ENCODE data around the gene NIPSNAP3A. TPM values are rescaled to one million over a fixed set of nuclear protein-coding genes. Genes with fewer than 3 reads are reported as not detected.
A peak's percentile ranks its signal among the peaks of the same experiment; 100 is the strongest.

Gene NIPSNAP3A
- total and polyA plus RNA-seq, 2 experiments from 2014 or later = 55.3 to 66.2 TPM

DNA sequence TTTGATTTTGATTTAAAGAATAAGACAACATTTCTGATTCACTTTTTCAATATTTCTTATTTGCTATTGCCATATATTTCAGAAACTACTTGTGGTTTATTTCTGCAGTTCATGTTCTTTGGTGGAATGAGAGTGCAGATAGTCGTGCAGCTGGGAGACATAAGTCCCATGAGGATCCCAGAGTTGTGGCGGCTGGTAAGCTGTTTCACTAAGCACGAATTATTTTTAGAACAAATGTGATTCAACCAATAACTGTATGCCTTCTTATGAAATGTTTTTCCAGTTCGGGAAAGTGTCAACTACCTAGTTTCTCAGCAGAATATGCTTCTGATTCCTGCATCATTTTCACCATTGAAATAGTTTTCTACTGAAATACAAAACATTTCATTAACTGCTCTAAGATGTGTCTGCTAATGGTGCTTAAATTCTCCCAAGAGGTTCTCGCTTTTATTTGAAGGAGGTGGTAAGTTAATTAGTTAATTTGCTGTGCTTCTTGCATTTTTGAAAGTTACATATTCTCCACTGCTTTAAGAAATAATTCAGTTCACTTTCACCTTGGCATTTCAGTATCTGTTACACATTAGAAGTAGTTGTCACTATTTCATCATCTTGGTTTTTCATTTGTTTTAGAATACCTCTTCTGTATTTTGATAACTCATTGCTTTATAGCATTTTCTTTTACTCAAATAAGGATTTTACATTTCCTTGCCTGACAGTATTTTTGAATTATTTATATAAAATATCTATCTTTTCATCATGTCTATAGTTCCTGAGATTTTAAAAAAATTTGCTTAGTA, 25.4 kb downstream of the NIPSNAP3A start:
- H3K36me3 ChIP-seq (ENCODE audit: low read depth) = no peaks in the 10 kb centered on the region
- no peaks in the 10 kb centered on the region for H3K9me3 ChIP-seq (ENCODE audit: low read depth)
- H3K4me2 ChIP-seq (ENCODE audit: unreplicated experiment) = peak overlapping the region; percentile 59
- no peak overlapping the region for H3K27ac ChIP-seq
- no peaks in the 10 kb centered on the region for H3K9me2 ChIP-seq (ENCODE audit: insufficient read depth)
- no peaks in the 10 kb centered on the region for H3K27me3 ChIP-seq (replicated peaks; ENCODE audit: insufficient read depth)
- peak overlapping the region; percentile 59 for H2AFZ ChIP-seq
- 0 out of 2 replicates have a peak overlapping the region, but pooled peaks have one; percentile 7 for H3K4me3 ChIP-seq
- no peak for TF ChIP-seq EZH2 (IDR thresholded peaks at IDR 0.05; ENCODE audit: insufficient read depth, poor library complexity, severe bottlenecking)
- no peak for TF ChIP-seq EZH2phosphoT487 (IDR thresholded peaks at IDR 0.05; ENCODE audit: insufficient read depth, low read depth)
- no peaks in the 10 kb centered on the region for H4K20me1 ChIP-seq (ENCODE audit: insufficient read depth)
- H3K79me2 ChIP-seq (ENCODE audit: insufficient read depth) = no peaks in the 10 kb centered on the region
- peaks cover 14% of the 10 kb centered on the region for H3K4me1 ChIP-seq (ENCODE audit: insufficient read depth)
- 61% methylated on average over 5 of the region's 5 CpGs for WGBS, 2 experiments (ENCODE audit: low coverage in 1 of 2, low lambda C conversion rate in 2 of 2, missing lambda C conversion rate in 2 of 2)
- in situ Hi-C loops (cut with MboI) = no loop called here
- H3F3A ChIP-seq (ENCODE audit: insufficient read depth) = peaks cover 11% of the 10 kb centered on the region; the same call in 1 of the 2 replicates
- DNase-seq = peak; percentile 40
- H3K9ac ChIP-seq = 0 out of 2 replicates have a peak overlapping the region, but pooled peaks have one; percentile 16

DNA sequence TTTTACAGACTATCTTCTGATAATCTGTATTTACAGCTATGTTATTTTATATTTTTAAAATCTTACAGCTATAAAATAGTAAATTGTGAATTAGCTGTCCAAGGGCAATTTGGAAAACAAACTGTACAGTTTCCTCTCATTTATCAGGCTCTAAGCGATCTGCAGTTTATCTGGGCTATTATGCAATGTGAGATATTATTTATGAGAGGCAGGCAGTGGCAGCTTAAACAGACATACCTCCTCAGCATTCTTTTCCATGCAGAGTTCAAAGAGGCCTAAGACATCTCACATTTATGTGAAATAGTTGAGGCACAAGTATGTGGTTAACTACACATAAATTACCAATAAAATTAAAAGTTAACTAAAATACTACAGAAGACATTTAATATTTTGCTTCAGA, 26.6 kb downstream of the NIPSNAP3A start:
- WGBS, 2 experiments (ENCODE audit: low coverage in 1 of 2, low lambda C conversion rate in 2 of 2, missing lambda C conversion rate in 2 of 2) = 89 to 92% methylated on average over 1 of the region's 1 CpG
- no peaks in the 10 kb centered on the region for H3K36me3 ChIP-seq (ENCODE audit: low read depth)
- H3K4me1 ChIP-seq (ENCODE audit: insufficient read depth) = peaks cover 16% of the 10 kb centered on the region
- no peak for DNase-seq
- H3F3A ChIP-seq (ENCODE audit: insufficient read depth) = peaks cover 13% of the 10 kb centered on the region; the same call in 1 of the 2 replicates
- no peaks in the 10 kb centered on the region for H3K9me2 ChIP-seq (ENCODE audit: insufficient read depth)
- H3K27me3 ChIP-seq (replicated peaks; ENCODE audit: insufficient read depth) = no peaks in the 10 kb centered on the region
- H2AFZ ChIP-seq = no peak overlapping the region
- TF ChIP-seq EZH2 (IDR thresholded peaks at IDR 0.05; ENCODE audit: insufficient read depth, poor library complexity, severe bottlenecking) (no peak), EZH2phosphoT487 (IDR thresholded peaks at IDR 0.05; ENCODE audit: insufficient read depth, low read depth) (no peak)
- H3K79me2 ChIP-seq (ENCODE audit: insufficient read depth) = no peaks in the 10 kb centered on the region
- no peak overlapping the region for H3K9ac ChIP-seq
- in situ Hi-C loops (cut with MboI) = no loop called here
- no peak overlapping the region for H3K4me2 ChIP-seq (ENCODE audit: unreplicated experiment)
- H3K9me3 ChIP-seq (ENCODE audit: low read depth) = no peaks in the 10 kb centered on the region
- H3K27ac ChIP-seq = no peak overlapping the region
- no peaks in the 10 kb centered on the region for H4K20me1 ChIP-seq (ENCODE audit: insufficient read depth)
- no peak overlapping the region for H3K4me3 ChIP-seq

DNA sequence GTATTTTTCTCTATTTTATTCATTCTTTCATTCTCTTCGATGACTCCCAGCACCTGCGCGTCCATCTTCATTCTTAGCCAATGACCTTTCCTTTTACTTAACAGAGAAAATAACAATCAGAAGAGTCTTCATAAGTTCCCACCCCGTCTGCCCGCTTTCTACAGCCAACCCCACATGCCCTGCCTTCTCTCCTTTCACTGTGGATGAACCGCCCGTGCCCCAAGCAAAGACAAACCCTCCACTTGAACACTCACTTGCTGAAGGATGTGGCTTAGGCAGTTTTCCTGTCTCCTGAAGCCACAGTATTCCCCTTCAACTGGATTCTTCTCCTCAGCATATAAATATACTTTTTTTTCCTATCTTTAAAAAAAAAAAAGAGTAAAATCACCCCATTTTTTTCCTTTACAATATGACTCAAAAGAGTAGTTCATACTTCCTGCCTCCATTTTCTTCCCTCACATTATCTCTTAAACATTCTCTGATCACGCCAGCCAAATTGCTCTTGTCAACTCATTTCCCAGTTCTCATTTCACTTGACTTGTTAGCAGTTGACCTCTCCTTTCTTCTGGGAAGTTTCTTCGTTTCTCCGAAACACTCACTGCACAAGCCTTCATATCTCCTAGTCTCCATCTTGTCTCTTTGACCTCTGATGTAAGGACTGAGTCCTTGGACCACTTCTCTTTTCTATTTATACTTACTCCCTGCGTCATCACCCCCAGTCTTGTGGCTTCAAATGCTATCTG, 27.5 kb downstream of the NIPSNAP3A start:
- H4K20me1 ChIP-seq (ENCODE audit: insufficient read depth) = no peaks in the 10 kb centered on the region
- H3K4me2 ChIP-seq (ENCODE audit: unreplicated experiment) = no peak overlapping the region
- H3K36me3 ChIP-seq (ENCODE audit: low read depth) = no peaks in the 10 kb centered on the region
- no peak for TF ChIP-seq EZH2phosphoT487 (IDR thresholded peaks at IDR 0.05; ENCODE audit: insufficient read depth, low read depth)
- WGBS, 2 experiments (ENCODE audit: low coverage in 1 of 2, low lambda C conversion rate in 2 of 2, missing lambda C conversion rate in 2 of 2) = 95 to 96% methylated on average over 11 of the region's 11 CpGs
- H3K27me3 ChIP-seq (replicated peaks; ENCODE audit: insufficient read depth) = no peaks in the 10 kb centered on the region
- H3K4me3 ChIP-seq = no peak overlapping the region
- H3K9me3 ChIP-seq (ENCODE audit: low read depth) = no peaks in the 10 kb centered on the region
- DNase-seq = no peak
- H3K27ac ChIP-seq = no peak overlapping the region
- H3K4me1 ChIP-seq (ENCODE audit: insufficient read depth) = peaks cover 16% of the 10 kb centered on the region
- no peaks in the 10 kb centered on the region for H3K79me2 ChIP-seq (ENCODE audit: insufficient read depth)
- peaks cover 12% of the 10 kb centered on the region; the same call in 1 of the 2 replicates for H3F3A ChIP-seq (ENCODE audit: insufficient read depth)
- H3K9ac ChIP-seq = no peak overlapping the region
- H2AFZ ChIP-seq = no peak overlapping the region
- in situ Hi-C loops (cut with MboI) = no loop called here
- no peaks in the 10 kb centered on the region for H3K9me2 ChIP-seq (ENCODE audit: insufficient read depth)

DNA sequence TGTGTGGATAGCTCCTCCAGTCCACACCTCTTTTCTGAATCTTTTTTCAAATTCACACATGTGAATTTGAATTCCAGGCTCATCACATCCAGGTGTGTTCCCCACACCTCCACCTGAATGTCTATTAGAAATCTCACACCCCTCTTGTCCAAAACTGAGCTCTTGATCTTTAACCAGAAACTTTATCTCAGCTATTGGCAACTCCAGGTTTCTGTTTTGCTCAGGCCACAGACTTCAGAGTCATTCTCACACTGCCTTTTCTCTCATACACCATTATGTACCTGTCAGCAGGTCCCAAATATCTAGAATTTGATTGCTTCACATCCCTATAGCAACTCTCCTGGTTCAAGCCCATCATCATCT, 28.1 kb downstream of the NIPSNAP3A start:
- no peak overlapping the region for H2AFZ ChIP-seq
- no peaks in the 10 kb centered on the region for H3K27me3 ChIP-seq (replicated peaks; ENCODE audit: insufficient read depth)
- no peak overlapping the region for H3K4me2 ChIP-seq (ENCODE audit: unreplicated experiment)
- no peaks in the 10 kb centered on the region for H3K36me3 ChIP-seq (ENCODE audit: low read depth)
- no peak for TF ChIP-seq EZH2phosphoT487 (IDR thresholded peaks at IDR 0.05; ENCODE audit: insufficient read depth, low read depth)
- no peak for TF ChIP-seq EZH2 (IDR thresholded peaks at IDR 0.05; ENCODE audit: insufficient read depth, poor library complexity, severe bottlenecking)
- H3K9ac ChIP-seq = no peak overlapping the region
- no peak for DNase-seq
- in situ Hi-C loops (cut with MboI) = no loop called here
- no peak overlapping the region for H3K27ac ChIP-seq
- no peaks in the 10 kb centered on the region for H3K9me2 ChIP-seq (ENCODE audit: insufficient read depth)
- H3K4me1 ChIP-seq (ENCODE audit: insufficient read depth) = peaks cover 16% of the 10 kb centered on the region
- H3F3A ChIP-seq (ENCODE audit: insufficient read depth) = peaks cover 10% of the 10 kb centered on the region; the same call in 1 of the 2 replicates
- no peaks in the 10 kb centered on the region for H3K79me2 ChIP-seq (ENCODE audit: insufficient read depth)
- no peak overlapping the region for H3K4me3 ChIP-seq
- no peaks in the 10 kb centered on the region for H4K20me1 ChIP-seq (ENCODE audit: insufficient read depth)
- H3K9me3 ChIP-seq (ENCODE audit: low read depth) = no peaks in the 10 kb centered on the region

Measured in GM23248 (cell line).